Hair follicular keratinocyte (primary cell): ENCODE data around the gene ATP6V1B1. TPM values are rescaled to one million over a fixed set of nuclear protein-coding genes. Genes with fewer than 3 reads are reported as not detected.

Experiments
- total RNA-seq: library from RNA; depleted of rRNA; stranded (reverse); fragments of >200 nt; gene quantifications from 2 replicates; pipeline ENCODE4 v1.2.3, GENCODE V29; 2015

The ATP6V1B1 gene
- not detected in 2 replicates for total RNA-seq

GRCh38 chr2:70935468-70936164, at the start of gene ATP6V1B1:
Gene ATP6V1B1 (plus strand): TSS chr2:70935900. CDS start chr2:70935955, 55 bp downstream.

GRCh38 chr2:70978341-70979179, 42.9 kb downstream of the ATP6V1B1 start, which contains the start of gene ANKRD53:
Gene ANKRD53 (plus strand): TSS chr2:70978630. CDS start chr2:70978646, 16 bp downstream.

GRCh38 chr2:70994699-70995425, 59.2 kb downstream of the ATP6V1B1 start, which contains the start of gene TEX261:
Gene TEX261 (minus strand): TSS chr2:70994873. CDS start chr2:70994757, 116 bp downstream.

Other genes with a start within 250 kb of the ATP6V1B1 start
- gene ADD2, start 167.7 kb upstream of the ATP6V1B1 start, total RNA-seq, result 0.04 and 0.08 TPM in 2 replicates
- gene FIGLA, start 145.3 kb upstream of the ATP6V1B1 start, total RNA-seq, result not detected in 2 replicates
- gene CLEC4F, start 115.3 kb upstream of the ATP6V1B1 start, total RNA-seq, result not detected in 2 replicates
- not detected in 2 replicates for gene CD207, start 100.1 kb upstream of the ATP6V1B1 start, total RNA-seq
- gene VAX2, start 35.3 kb upstream of the ATP6V1B1 start, total RNA-seq, result not detected in 2 replicates
- gene ANKRD53, start 42.7 kb downstream of the ATP6V1B1 start, total RNA-seq, result 0.27 TPM in 1 of 2 replicates, not detected in the other
- 20.1 and 32.2 TPM in 2 replicates for gene TEX261, start 59.0 kb downstream of the ATP6V1B1 start, total RNA-seq
- gene NAGK, start 132.7 kb downstream of the ATP6V1B1 start, total RNA-seq, result 35.9 and 58.8 TPM in 2 replicates
- 6.4 and 7.3 TPM in 2 replicates for gene MCEE, start 194.3 kb downstream of the ATP6V1B1 start, total RNA-seq
- gene MPHOSPH10, start 194.7 kb downstream of the ATP6V1B1 start, total RNA-seq, result 12.6 and 18.8 TPM in 2 replicates